Muscle of leg (tissue), 11 donors: ENCODE measurements around the gene PLXNB1. TPM values are rescaled to one million over a fixed set of nuclear protein-coding genes. Genes with fewer than 3 reads are reported as not detected.
"Not testable (repeated sequence)": the region's sequence is repeated elsewhere in the genome, so short reads cannot be mapped to it uniquely, and the experiment has no call there.

Experiments
- DNase-seq: peaks from one replicate; pipeline ENCODE4 v3.0.0; 2013
- H3K27ac ChIP-seq: one replicate; pipeline ENCODE4 v1.5.1; 2013; ENCODE audit warnings: mild to moderate bottlenecking, low read length, control low read depth
- H3K27me3 ChIP-seq: one replicate; pipeline ENCODE4 v1.6.1; 2013; ENCODE audit warnings: low read length; ENCODE audit not compliant: control insufficient read depth, insufficient read depth
- H3K36me3 ChIP-seq: one replicate; pipeline ENCODE4 v1.6.1; 2013; ENCODE audit warnings: low read length; ENCODE audit not compliant: control insufficient read depth, insufficient read depth
- H3K4me1 ChIP-seq: one replicate; pipeline ENCODE4 v1.6.1; 2013; ENCODE audit warnings: low read length; ENCODE audit not compliant: control insufficient read depth, insufficient read depth
- H3K4me3 ChIP-seq: one replicate; pipeline ENCODE4 v1.5.1; 2013; ENCODE audit warnings: low read length, control low read depth
- H3K9me3 ChIP-seq: replicated peaks from 2 replicates; pipeline ENCODE4 v1.6.1; 2013; ENCODE audit warnings: low read depth, low read length; ENCODE audit not compliant: control insufficient read depth
- WGBS: methylation state at CpG from one replicate; pipeline ENCODE4 v1.1.5; 2013; ENCODE audit warnings: missing lambda C conversion rate; ENCODE audit not compliant: insufficient coverage; 5-methylcytosine and 5-hydroxymethylcytosine counted together
- polyA plus RNA-seq, 8 donors: library from polyadenylated mRNA; unstranded; fragments of 120-200 nt; gene quantifications; one replicate each; pipeline versions ENCODE4 v1.2.1 to v1.2.3, GENCODE V29; 2013; ENCODE audit warnings: inconsistent platforms in 1 of 8, low replicate concordance in 1 of 8; ENCODE audit not compliant: insufficient read length in 8 of 8, insufficient read depth in 1 of 8
- total RNA-seq: library from RNA; stranded (reverse); fragments of 120-200 nt; gene quantifications from one replicate; pipeline ENCODE4 v1.2.4, GENCODE V29; 2013

PLXNB1 gene
- total and polyA plus RNA-seq, 9 donors = 11.1 to 33.4 (median 19.0) TPM

- WGBS = 3% methylated on average over 14 of the region's 21 CpGs
- H3K36me3 ChIP-seq = peaks cover 67% of the 10 kb centered on the region
- no peaks in the 10 kb centered on the region for H3K9me3 ChIP-seq
- no peaks in the 10 kb centered on the region for H3K27me3 ChIP-seq
- peak; percentile 100 for DNase-seq
- peaks cover 63% of the 10 kb centered on the region for H3K4me1 ChIP-seq
- H3K4me3 ChIP-seq = peak overlapping the region; percentile 69
- peak overlapping the region; percentile 100 for H3K27ac ChIP-seq
Measured at GRCh38 chr3:48465531-48466378, 35.9 kb upstream of the PLXNB1 start.

GRCh38 chr3:48465237-48465530 is 35.3 kb upstream of the PLXNB1 start:
- H3K27me3 ChIP-seq = no peaks in the 10 kb centered on the region
- DNase-seq = no peak
- peaks cover 59% of the 10 kb centered on the region for H3K4me1 ChIP-seq
- H3K27ac ChIP-seq = peak overlapping the region; percentile 100
- no peaks in the 10 kb centered on the region for H3K9me3 ChIP-seq
- peaks cover 70% of the 10 kb centered on the region for H3K36me3 ChIP-seq
- 0% methylated on average over 2 of the region's 7 CpGs for WGBS
- no peak overlapping the region for H3K4me3 ChIP-seq

GRCh38 chr3:48464713-48465221 is 34.9 kb upstream of the PLXNB1 start:
- peak overlapping the region; percentile 100 for H3K27ac ChIP-seq
- H3K4me1 ChIP-seq = peaks cover 54% of the 10 kb centered on the region
- no peak overlapping the region for H3K4me3 ChIP-seq
- peaks cover 70% of the 10 kb centered on the region for H3K36me3 ChIP-seq
- no peaks in the 10 kb centered on the region for H3K27me3 ChIP-seq
- 93% methylated on average over 16 of the region's 17 CpGs for WGBS
- H3K9me3 ChIP-seq = no peaks in the 10 kb centered on the region
- no peak for DNase-seq

GRCh38 chr3:48463703-48464102 is 33.8 kb upstream of the PLXNB1 start:
- H3K27ac ChIP-seq = no peak overlapping the region
- 80% methylated on average over 7 of the region's 9 CpGs for WGBS
- H3K36me3 ChIP-seq = peaks cover 70% of the 10 kb centered on the region

GRCh38 chr3:48461767-48462166 is 31.9 kb upstream of the PLXNB1 start:
- not testable (repeated sequence) for DNase-seq, H3K4me3 ChIP-seq, H3K9me3 ChIP-seq, H3K27ac ChIP-seq, H3K27me3 ChIP-seq
- H3K36me3 ChIP-seq = peaks cover 58% of the 10 kb centered on the region
- H3K4me1 ChIP-seq = peaks cover 24% of the 10 kb centered on the region
- WGBS = 88% methylated on average over 3 of the region's 7 CpGs

More at GRCh38 chr3:48463703-48464102, 33.8 kb upstream of the PLXNB1 start:
- Histone ChIP-seq H3K4me1 (peaks cover 44% of the 10 kb centered on the region), H3K4me3 (no peak overlapping the region), H3K27me3 (no peaks in the 10 kb centered on the region), H3K9me3 (no peaks in the 10 kb centered on the region)
- no peak for DNase-seq

GRCh38 chr3:48460517-48460902 is 30.6 kb upstream of the PLXNB1 start:
- no peak overlapping the region for H3K27ac ChIP-seq
- H3K4me1 ChIP-seq = peaks cover 12% of the 10 kb centered on the region
- no peak overlapping the region for H3K4me3 ChIP-seq
- 92% methylated on average over 2 of the region's 3 CpGs for WGBS
- no peaks in the 10 kb centered on the region for H3K27me3 ChIP-seq
- H3K9me3 ChIP-seq = no peaks in the 10 kb centered on the region
- no peak for DNase-seq
- H3K36me3 ChIP-seq = peaks cover 62% of the 10 kb centered on the region

- Histone ChIP-seq H3K36me3 (peaks cover 62% of the 10 kb centered on the region), H3K9me3 (no peaks in the 10 kb centered on the region), H3K4me1 (peaks cover 6% of the 10 kb centered on the region), H3K4me3 (no peak overlapping the region), H3K27ac (no peak overlapping the region), H3K27me3 (no peaks in the 10 kb centered on the region)
- 83% methylated on average over 5 of the region's 7 CpGs for WGBS
- no peak for DNase-seq
Measured at GRCh38 chr3:48459773-48460516, 30.1 kb upstream of the PLXNB1 start.

GRCh38 chr3:48459331-48459730 is 29.4 kb upstream of the PLXNB1 start:
- Histone ChIP-seq H3K4me3 (no peak overlapping the region), H3K27me3 (no peaks in the 10 kb centered on the region), H3K4me1 (no peaks in the 10 kb centered on the region), H3K36me3 (peaks cover 58% of the 10 kb centered on the region), H3K27ac (no peak overlapping the region), H3K9me3 (no peaks in the 10 kb centered on the region)
- 100% methylated on average over 2 of the region's 3 CpGs for WGBS
- no peak for DNase-seq

- no peak for DNase-seq
- no CpG with 5 or more reads among the region's 1 CpG for WGBS
- Histone ChIP-seq H3K27me3 (no peaks in the 10 kb centered on the region), H3K4me3 (no peak overlapping the region), H3K27ac (no peak overlapping the region), H3K9me3 (no peaks in the 10 kb centered on the region), H3K36me3 (peaks cover 58% of the 10 kb centered on the region), H3K4me1 (no peaks in the 10 kb centered on the region)
Measured at GRCh38 chr3:48456456-48456855, 26.6 kb upstream of the PLXNB1 start.

- Histone ChIP-seq H3K27ac (no peak overlapping the region), H3K36me3 (peaks cover 20% of the 10 kb centered on the region)
- WGBS = no CpG with 5 or more reads among the region's 1 CpG
Measured at GRCh38 chr3:48451270-48451669, 21.4 kb upstream of the PLXNB1 start.

More at GRCh38 chr3:48451270-48451669, 21.4 kb upstream of the PLXNB1 start:
- Histone ChIP-seq H3K27me3 (no peaks in the 10 kb centered on the region), H3K4me3 (no peak overlapping the region), H3K4me1 (peaks cover 10% of the 10 kb centered on the region), H3K9me3 (no peaks in the 10 kb centered on the region)
- no peak for DNase-seq
